Endothelial cell of umbilical vein (primary cell): ENCODE results near the gene METTL15. TPM values are rescaled to one million over a fixed set of nuclear protein-coding genes. Genes with fewer than 3 reads are reported as not detected.

Experiments
- BruUV-seq: library from RNA; stranded (reverse); fragments of 400-500 nt; replicated peaks from 2 replicates; lab custom pipeline; 2021; lab: Mats Ljungman, UMichigan
- CTCF ChIA-PET: fragments of 300-600, 350-600 bp; sonication (Branson Sonifier 250); formaldehyde crosslinking; loops from one replicate; lab custom pipeline; 2021; ENCODE audit warnings: antibody characterized with exemption, inconsistent platforms; lab: Charles Lee
- POLR2A ChIA-PET: fragments of 300-600, 350-600 bp; sonication (Branson Sonifier 250); formaldehyde crosslinking; loops from one replicate; lab custom pipeline; 2021; ENCODE audit warnings: antibody characterized with exemption, inconsistent platforms; lab: Charles Lee
- DNase-seq: peaks from one replicate; pipeline ENCODE4 v3.0.0-alpha.2; 2011; ENCODE audit warnings: low read depth, low spot score
- FAIRE-seq: peaks from 2 replicates; lab custom pipeline; 2011; peaks lifted over from hg19 to GRCh38; lab: Jason Lieb, UNC
- H2AFZ ChIP-seq: 2 replicates; pipeline ENCODE4 v1.6.0; 2012; ENCODE audit warnings: low read depth, low read length, control low read depth, inconsistent platforms
- H3K27ac ChIP-seq: 2 replicates; pipeline ENCODE4 v1.5.1; 2011; ENCODE audit warnings: low read depth, mild to moderate bottlenecking, control low read depth, low read length, moderate library complexity; ENCODE audit not compliant: insufficient read depth
- H3K27me3 ChIP-seq, 2 experiments: 2 replicates each; pipeline versions ENCODE4 v1.6.0 to v1.6.1; 2011; ENCODE audit warnings: low read length in 2 of 2, mixed read lengths in 1 of 2; ENCODE audit not compliant: control insufficient read depth in 2 of 2, insufficient read depth in 2 of 2
- H3K36me3 ChIP-seq, 2 experiments: 2 replicates in 1 of 2; 3 replicates in 1 of 2; pipeline ENCODE4 v1.5.1; 2011; ENCODE audit warnings: low read length in 2 of 2, mild to moderate bottlenecking in 1 of 2, moderate library complexity in 1 of 2; ENCODE audit not compliant: control insufficient read depth in 2 of 2, insufficient read depth in 2 of 2; ENCODE audit errors: extremely low read depth in 1 of 2
- H3K4me1 ChIP-seq: 3 replicates; pipeline ENCODE4 v1.5.1; 2011; ENCODE audit warnings: mild to moderate bottlenecking, low read length; ENCODE audit not compliant: control insufficient read depth, insufficient read depth; ENCODE audit errors: extremely low read depth
- H3K4me2 ChIP-seq: 2 replicates; pipeline ENCODE4 v1.6.1; 2011; ENCODE audit warnings: low read length, control low read depth, mixed read lengths; ENCODE audit not compliant: insufficient read depth
- H3K4me3 ChIP-seq, 3 experiments: fragments of 200-600 bp in 1 of 3; sonication (generic), shearing (Covaris generic) in 1 of 3; replicated peaks in 1 of 3; 2 replicates each; pipeline ENCODE4 v1.5.1; 2011 to 2016; ENCODE audit warnings: control low read depth in 3 of 3, low read length in 3 of 3, mild to moderate bottlenecking in 2 of 3, inconsistent platforms in 1 of 3, low read depth in 1 of 3, moderate library complexity in 1 of 3; ENCODE audit not compliant: insufficient read depth in 1 of 3
- H3K79me2 ChIP-seq: 2 replicates; pipeline ENCODE4 v1.6.0; 2012; ENCODE audit warnings: low read length, inconsistent platforms; ENCODE audit not compliant: control insufficient read depth, insufficient read depth
- H3K9ac ChIP-seq: replicated peaks from 2 replicates; pipeline ENCODE3; 2011; ENCODE audit warnings: low read length, control low read depth; ENCODE audit not compliant: insufficient read depth; ENCODE audit errors: extremely low read depth
- H3K9me1 ChIP-seq: replicated peaks from 3 replicates; pipeline ENCODE4 v1.6.0; 2011; ENCODE audit warnings: mild to moderate bottlenecking, low read length; ENCODE audit not compliant: control insufficient read depth, insufficient read depth; ENCODE audit errors: extremely low read depth
- H3K9me3 ChIP-seq: replicated peaks from 2 replicates; pipeline ENCODE4 v1.5.1; 2012; ENCODE audit warnings: low read length, inconsistent platforms; ENCODE audit not compliant: control insufficient read depth, insufficient read depth
- H4K20me1 ChIP-seq: replicated peaks from 2 replicates; pipeline ENCODE3; 2011; ENCODE audit warnings: mild to moderate bottlenecking, low read length; ENCODE audit not compliant: control insufficient read depth, insufficient read depth; ENCODE audit errors: extremely low read depth
- EZH2 ChIP-seq: IDR thresholded peaks from 2 replicates; pipeline ENCODE4 v1.6.1; 2012; ENCODE audit warnings: borderline replicate concordance, low read depth, mild to moderate bottlenecking, moderate library complexity, low read length, inconsistent platforms; ENCODE audit not compliant: severe bottlenecking
- FOS ChIP-seq: IDR thresholded peaks from 2 replicates; pipeline ENCODE4 v1.6.1; 2011; ENCODE audit warnings: mild to moderate bottlenecking, low read length, moderate library complexity, borderline replicate concordance; ENCODE audit not compliant: insufficient read depth
- GATA2 ChIP-seq: IDR thresholded peaks from 2 replicates; pipeline ENCODE4 v1.7.0; 2011; ENCODE audit warnings: low read depth, mild to moderate bottlenecking, moderate library complexity, mixed read lengths, low read length; ENCODE audit not compliant: insufficient read length, insufficient read depth
- JUN ChIP-seq: IDR thresholded peaks from 2 replicates; pipeline ENCODE4 v1.6.1; 2011; ENCODE audit warnings: borderline replicate concordance, low read depth; ENCODE audit not compliant: insufficient read length, insufficient read depth
- MAX ChIP-seq: IDR thresholded peaks from 2 replicates; pipeline ENCODE4 v1.6.1; 2011; ENCODE audit not compliant: insufficient read depth, insufficient read length
- MYC ChIP-seq: IDR thresholded peaks from one replicate; pipeline ENCODE4 v1.6.1; 2011; ENCODE audit warnings: mild to moderate bottlenecking, low read depth, low read length
- POLR2A ChIP-seq: IDR thresholded peaks from 2 replicates; pipeline ENCODE4 v1.6.1; 2012; ENCODE audit warnings: low read depth, mild to moderate bottlenecking, control low read depth, low read length
- POLR2AphosphoS5 ChIP-seq: IDR thresholded peaks from 2 replicates; pipeline ENCODE4 v1.6.1; 2012; ENCODE audit warnings: low read depth, mild to moderate bottlenecking, control low read depth, low read length, moderate library complexity; ENCODE audit not compliant: insufficient read depth
- dilution Hi-C: fragments of 300-500 bp; cut with MboI; formaldehyde crosslinking; loops from one replicate; pipeline ENCODE4 v1.15.0; 2019; ENCODE audit warnings: low sequenced_read_pairs; ENCODE audit not compliant: extremely low pct_ligation_motif_present
- intact Hi-C: fragments of 100-400 bp; cut with micrococcal nuclease; formaldehyde crosslinking; loops from one replicate; pipeline ENCODE4 v1.10.0; 2022
- polyA plus RNA-seq, 4 experiments: library from polyadenylated mRNA; depleted of rRNA in 3 of 4; stranded (reverse) in 3 of 4; unstranded in 1 of 4; fragments of >200 nt; gene quantifications; 2 replicates each; pipeline versions ENCODE4 v1.2.1 to v1.2.3, GENCODE V29; 2011 to 2012; ENCODE audit warnings: missing spikeins in 1 of 4
- total RNA-seq: library from RNA; stranded (reverse); gene quantifications from 2 replicates; pipeline ENCODE4 v1.2.3, GENCODE V29; 2021
- TF ChIP-seq, protein P1 (sequence below), 2 donors: IDR thresholded peaks; 1 replicate in 1 of 2; 2 replicates in 1 of 2; pipeline ENCODE4 v1.5.1; 2011; ENCODE audit warnings: low read length in 2 of 2, mild to moderate bottlenecking in 2 of 2, moderate library complexity in 2 of 2, control low read depth in 1 of 2, inconsistent platforms in 1 of 2, low read depth in 1 of 2; ENCODE audit not compliant: insufficient read depth in 1 of 2; ENCODE audit errors: extremely low read depth in 1 of 2

Gene METTL15
- total and polyA plus RNA-seq, 2 donors (not counting 3 experiments of a cell fraction or from before 2014, with no cell fraction given), result 3.2 to 12.1 TPM

GRCh38 chr11:28268925-28269324 is 160.7 kb downstream of the METTL15 start:
- Histone ChIP-seq H3K27me3 (no peaks in the 10 kb centered on the region), H2AFZ (no peak overlapping the region), H3K79me2 (no peaks in the 10 kb centered on the region), H3K9me3 (no peaks in the 10 kb centered on the region), H3K4me1 (no peaks in the 10 kb centered on the region), H3K4me3 (no peak overlapping the region), H3K9ac (no peak overlapping the region), H3K27ac (no peak overlapping the region), H3K9me1 (peaks cover 2% of the 10 kb centered on the region), H3K36me3 (no peaks in the 10 kb centered on the region), H4K20me1 (no peaks in the 10 kb centered on the region), H3K4me2 (no peak overlapping the region)
- CTCF ChIA-PET, result interaction anchor here (1.4 kb wide), 1 partner anchor 71 kb away, joined by 3 read pairs; no protein-coding TSS in a partner anchor
- TF ChIP-seq EZH2 (no peak), POLR2AphosphoS5 (no peak), POLR2A (no peak), MAX (no peak), FOS (no peak), GATA2 (no peak), JUN (no peak), MYC (no peak)
- TF ChIP-seq, protein P1, sequence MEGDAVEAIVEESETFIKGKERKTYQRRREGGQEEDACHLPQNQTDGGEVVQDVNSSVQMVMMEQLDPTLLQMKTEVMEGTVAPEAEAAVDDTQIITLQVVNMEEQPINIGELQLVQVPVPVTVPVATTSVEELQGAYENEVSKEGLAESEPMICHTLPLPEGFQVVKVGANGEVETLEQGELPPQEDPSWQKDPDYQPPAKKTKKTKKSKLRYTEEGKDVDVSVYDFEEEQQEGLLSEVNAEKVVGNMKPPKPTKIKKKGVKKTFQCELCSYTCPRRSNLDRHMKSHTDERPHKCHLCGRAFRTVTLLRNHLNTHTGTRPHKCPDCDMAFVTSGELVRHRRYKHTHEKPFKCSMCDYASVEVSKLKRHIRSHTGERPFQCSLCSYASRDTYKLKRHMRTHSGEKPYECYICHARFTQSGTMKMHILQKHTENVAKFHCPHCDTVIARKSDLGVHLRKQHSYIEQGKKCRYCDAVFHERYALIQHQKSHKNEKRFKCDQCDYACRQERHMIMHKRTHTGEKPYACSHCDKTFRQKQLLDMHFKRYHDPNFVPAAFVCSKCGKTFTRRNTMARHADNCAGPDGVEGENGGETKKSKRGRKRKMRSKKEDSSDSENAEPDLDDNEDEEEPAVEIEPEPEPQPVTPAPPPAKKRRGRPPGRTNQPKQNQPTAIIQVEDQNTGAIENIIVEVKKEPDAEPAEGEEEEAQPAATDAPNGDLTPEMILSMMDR (IDR thresholded peaks at IDR 0.05; ENCODE audit: extremely low read depth in 1 of 2, insufficient read depth in 1 of 2, low read depth in 1 of 2, low read length in 2 of 2), result no peak
- dilution Hi-C loops (no loop called here), intact Hi-C loops (no loop called here)
- POLR2A ChIA-PET, result no interaction called here
- FAIRE-seq, result no peak
- no peak for DNase-seq
- no TSS peak for BruUV-seq
